ENCODE results near the gene MAP7D2. TPM values are rescaled to one million over a fixed set of nuclear protein-coding genes. Genes with fewer than 3 reads are reported as not detected.

MAP7D2 gene
- total and polyA plus RNA-seq, 2 of the 4 experiments (the other 2 are of a cell fraction): 0.18 to 0.19 TPM

DNA sequence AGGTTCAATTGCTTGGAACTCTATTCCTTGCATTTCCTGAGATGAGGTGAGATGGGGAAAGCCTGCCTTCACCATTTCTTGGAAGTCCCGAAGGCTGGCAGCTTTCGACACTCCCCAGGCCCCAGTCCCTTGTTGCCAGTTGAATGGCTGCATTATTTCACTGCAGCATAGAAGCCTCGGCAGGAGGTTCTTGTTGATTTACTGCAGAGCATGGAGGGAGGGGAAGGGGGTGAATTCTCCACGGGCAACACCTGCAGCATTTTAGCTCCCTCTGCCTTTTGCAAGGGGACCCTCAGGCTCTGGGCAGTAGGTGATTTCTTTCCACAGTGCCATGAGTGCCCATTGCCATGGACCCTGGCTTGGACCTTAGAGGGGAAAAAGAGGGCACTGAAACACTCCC is 115.1 kb downstream of the MAP7D2 start:
- no peaks in the 10 kb centered on the region for H3K79me1 ChIP-seq (ENCODE audit: low read depth in 1 of 2, low read length in 2 of 2)
- dilution Hi-C loops (cut with HindIII; ENCODE audit: low sequenced_read_pairs, unreplicated experiment) (no loop called here), intact Hi-C loops (cut with micrococcal nuclease) (no loop called here), in situ Hi-C loops (cut with MboI; ENCODE audit: low sequenced_read_pairs) (no loop called here)
- H3K36me3 ChIP-seq (ENCODE audit: control insufficient read depth, insufficient read depth, low read length): no peaks in the 10 kb centered on the region
- no peak overlapping the region for H3K4ac ChIP-seq (ENCODE audit: low read depth, low read length)
- H4K91ac ChIP-seq (ENCODE audit: insufficient read depth, low read depth, low read length): no peak overlapping the region
- no peak overlapping the region for H2BK5ac ChIP-seq (ENCODE audit: low read depth, low read length, poor library complexity, severe bottlenecking)
- no peak overlapping the region for H3K18ac ChIP-seq (ENCODE audit: low read depth, low read length)
- H3K27ac ChIP-seq (ENCODE audit: insufficient read depth, low read length): no peak overlapping the region
- no peak for ATAC-seq (ENCODE audit: low read depth)
- TF ChIP-seq FOS (IDR thresholded peaks at IDR 0.05; ENCODE audit: low read depth, low read length): no peak
- TF ChIP-seq SMC3 (IDR thresholded peaks at IDR 0.05; ENCODE audit: low read depth, low read length): no peak
- TF ChIP-seq USF2 (IDR thresholded peaks at IDR 0.05; ENCODE audit: low read depth, low read length): no peak
- no peak for TF ChIP-seq RFX5 (IDR thresholded peaks at IDR 0.05; ENCODE audit: low read depth, low read length)
- TF ChIP-seq RAD21 (IDR thresholded peaks at IDR 0.05; ENCODE audit: low read length): no peak
- no peak for TF ChIP-seq NFE2L2 (IDR thresholded peaks at IDR 0.05; ENCODE audit: low read depth, low read length)
- TF ChIP-seq BHLHE40 (IDR thresholded peaks at IDR 0.05; ENCODE audit: low read depth, low read length): no peak
- no peak for TF ChIP-seq CHD1 (IDR thresholded peaks at IDR 0.05; ENCODE audit: low read depth, low read length)
- TF ChIP-seq POLR2A (IDR thresholded peaks at IDR 0.05; ENCODE audit: low read depth, low read length): no peak
- TF ChIP-seq MAZ (IDR thresholded peaks at IDR 0.05; ENCODE audit: borderline replicate concordance, low read depth, low read length): no peak
- no peaks in the 10 kb centered on the region for H3K4me1 ChIP-seq (ENCODE audit: control insufficient read depth, insufficient read depth, low read length)
- no peak overlapping the region for H3K14ac ChIP-seq (replicated peaks; ENCODE audit: low read depth, low read length)
- no peaks in the 10 kb centered on the region for H3K9me3 ChIP-seq (ENCODE audit: control insufficient read depth, insufficient read depth, low read length)
- H2AK5ac ChIP-seq (ENCODE audit: low read depth, low read length): no peak overlapping the region
- H3K9ac ChIP-seq (ENCODE audit: low read depth, low read length): no peak overlapping the region
- no peaks in the 10 kb centered on the region for H4K20me1 ChIP-seq (ENCODE audit: insufficient read depth, low read length)
- H3K4me2 ChIP-seq (ENCODE audit: low read depth, low read length): no peak overlapping the region
- no peak overlapping the region for H3K23ac ChIP-seq (ENCODE audit: low read depth, low read length)
- ChIA-PET POLR2A (ENCODE audit: unreplicated experiment) (no interaction called here), CTCF (no interaction called here)
- no peak overlapping the region for H4K8ac ChIP-seq (ENCODE audit: low read depth in 2 of 2, low read length in 2 of 2)
- no peak overlapping the region for H2AFZ ChIP-seq (replicated peaks; ENCODE audit: low read length, poor library complexity)
- H3K27me3 ChIP-seq (ENCODE audit: control insufficient read depth, insufficient read depth, low read length): peaks cover 1% of the 10 kb centered on the region
- no peak overlapping the region for H2AK9ac ChIP-seq (replicated peaks; ENCODE audit: low read depth, low read length, poor library complexity)
- no peak overlapping the region for H4K5ac ChIP-seq (ENCODE audit: low read depth, low read length)
- H2BK120ac ChIP-seq (ENCODE audit: low read depth, low read length): no peak overlapping the region
- no CpG with 5 or more reads among the region's 4 CpGs for WGBS, 2 experiments (ENCODE audit: extremely low coverage in 2 of 2, insufficient read length in 1 of 2)
- no peak overlapping the region for H2BK15ac ChIP-seq (ENCODE audit: low read depth, low read length)
- no peak overlapping the region for H3K56ac ChIP-seq (ENCODE audit: extremely low read depth, insufficient read depth, low read length)
- H3K9me1 ChIP-seq (ENCODE audit: insufficient read depth, low read length): no peaks in the 10 kb centered on the region
- BruUV-seq (replicated peaks): no TSS peak
- no peak overlapping the region for H3K4me3 ChIP-seq (ENCODE audit: insufficient read depth, low read depth, low read length)
- no peak overlapping the region for H2BK20ac ChIP-seq (ENCODE audit: low read depth, low read length)
- no peak for DNase-seq

Measured in IMR-90 (cell line).